CD4-positive, alpha-beta T cell treated with Interleukin-17A for 1 hour (primary cell): ENCODE measurements around the gene NDUFA12.
"Not testable (repeated sequence)": the region's sequence is repeated elsewhere in the genome, so short reads cannot be mapped to it uniquely, and the experiment has no call there.

Experiments
- DNase-seq: peaks from one replicate; pipeline ENCODE4 v3.0.0-alpha.2; 2020

NDUFA12 gene

DNA sequence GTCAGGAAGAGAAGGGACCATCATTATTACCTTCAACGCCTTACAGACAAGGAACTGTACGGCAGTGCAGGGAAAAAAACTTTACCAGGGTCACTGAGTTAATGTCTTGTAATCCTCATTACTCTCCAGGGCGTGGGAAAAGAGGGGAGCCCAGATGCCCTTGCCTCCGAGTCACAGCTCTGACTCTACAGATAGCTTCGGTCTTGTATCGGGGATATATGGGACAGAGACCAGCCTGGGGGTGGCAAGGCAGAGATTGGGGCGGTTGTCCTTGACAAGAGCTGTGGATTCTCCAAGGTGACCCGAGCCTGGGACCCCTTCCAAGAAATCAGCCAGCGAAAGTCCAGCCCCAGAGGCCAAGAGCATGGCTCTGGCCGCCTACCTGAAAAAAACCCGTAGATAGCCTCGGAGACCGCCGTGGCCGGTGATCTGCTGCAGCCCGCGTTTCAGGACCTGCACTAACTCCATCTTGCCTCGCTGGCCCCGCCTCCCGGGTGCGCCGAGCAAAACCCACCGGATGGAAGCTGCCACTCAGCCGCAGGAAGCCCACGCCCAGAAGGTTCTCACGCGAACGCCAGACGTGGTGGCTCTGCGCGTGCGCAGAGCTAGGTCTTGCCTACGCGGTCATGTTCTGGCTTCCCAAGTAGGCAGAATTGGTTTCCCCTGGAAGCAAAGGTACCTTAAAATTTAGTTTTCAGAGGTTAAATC, at the start of gene NDUFA12:
Gene NDUFA12 (minus strand): TSS at position 485 of the 708 bp plus-strand sequence. CDS start 17 bp downstream, at position 468.
- DNase-seq, result peak; percentile 95

DNA sequence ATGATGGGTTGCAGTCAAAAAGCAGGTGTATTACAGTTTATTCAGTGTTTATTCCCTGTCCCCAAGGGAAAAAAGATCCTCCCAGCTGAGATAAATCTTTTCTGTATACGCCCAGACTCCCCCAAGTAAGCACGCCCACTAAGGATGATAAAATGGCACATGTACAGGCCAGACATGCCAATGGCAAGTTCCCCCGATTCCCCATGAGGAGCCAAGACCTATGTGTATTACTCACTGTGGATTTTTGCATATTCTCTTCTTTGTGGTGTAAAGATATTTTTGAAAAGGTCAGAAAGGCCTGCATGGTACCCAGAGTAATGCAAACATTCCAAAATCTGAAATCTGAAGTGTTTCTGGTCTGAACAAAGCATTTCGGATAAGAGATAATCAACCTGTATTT, 47.7 kb upstream of the NDUFA12 start:
- no peak for DNase-seq

DNA sequence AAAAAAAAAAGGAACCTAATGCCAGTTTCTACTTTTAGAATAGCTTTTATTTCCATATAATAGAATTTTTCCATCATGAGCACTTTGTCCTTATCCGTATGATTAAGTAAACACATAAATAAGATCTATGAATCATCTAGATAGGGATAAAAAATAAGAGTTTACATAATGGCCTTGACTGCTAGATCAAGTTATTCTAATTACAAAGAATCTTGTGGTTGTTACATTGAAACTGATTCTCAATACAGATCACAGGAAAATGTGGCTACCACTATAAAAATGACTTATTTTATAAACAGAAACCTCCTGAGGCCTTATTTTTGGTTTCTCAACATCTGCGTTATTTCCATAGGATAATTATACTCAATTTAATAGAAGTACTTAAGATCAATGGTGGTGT, 34.4 kb upstream of the NDUFA12 start:
- DNase-seq, result no peak

DNA sequence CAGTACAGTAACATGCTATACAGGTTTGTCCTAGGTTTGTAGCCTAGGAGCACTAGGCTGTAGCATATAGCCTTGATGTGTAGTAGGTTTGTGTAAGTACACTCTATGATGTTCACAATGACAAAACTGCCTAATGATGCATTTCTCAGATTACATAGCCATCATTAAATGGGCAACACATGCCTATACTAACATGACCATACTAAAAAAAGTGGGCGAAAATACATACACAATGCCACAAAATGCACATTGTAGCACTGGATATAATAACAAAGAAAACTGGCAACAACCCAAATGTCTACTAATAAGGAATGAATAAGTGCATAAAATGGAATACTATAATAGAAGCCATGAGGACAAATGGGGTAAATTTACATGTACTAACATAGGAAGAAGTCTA, 31.3 kb upstream of the NDUFA12 start:
- no peak for DNase-seq

DNA sequence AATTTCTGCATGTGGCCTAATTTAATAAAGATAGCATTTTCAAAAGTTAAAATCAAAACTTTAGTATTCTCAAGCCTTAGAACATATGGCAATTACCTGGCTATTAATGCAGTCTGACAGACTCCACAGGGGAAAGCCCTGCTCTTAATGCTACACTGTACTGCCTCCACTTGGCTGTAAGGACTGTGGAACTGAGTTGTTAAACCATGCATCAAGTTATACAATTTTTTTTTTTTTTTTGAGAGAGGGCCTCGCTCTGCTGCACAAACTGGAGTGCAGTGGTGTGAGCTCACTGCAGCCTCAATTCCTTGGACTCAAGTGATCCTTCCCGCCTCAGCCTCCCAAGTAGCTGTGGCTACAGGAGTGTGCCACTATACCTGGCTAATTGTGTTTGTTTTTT, 19.0 kb upstream of the NDUFA12 start:
- DNase-seq, result no peak

DNA sequence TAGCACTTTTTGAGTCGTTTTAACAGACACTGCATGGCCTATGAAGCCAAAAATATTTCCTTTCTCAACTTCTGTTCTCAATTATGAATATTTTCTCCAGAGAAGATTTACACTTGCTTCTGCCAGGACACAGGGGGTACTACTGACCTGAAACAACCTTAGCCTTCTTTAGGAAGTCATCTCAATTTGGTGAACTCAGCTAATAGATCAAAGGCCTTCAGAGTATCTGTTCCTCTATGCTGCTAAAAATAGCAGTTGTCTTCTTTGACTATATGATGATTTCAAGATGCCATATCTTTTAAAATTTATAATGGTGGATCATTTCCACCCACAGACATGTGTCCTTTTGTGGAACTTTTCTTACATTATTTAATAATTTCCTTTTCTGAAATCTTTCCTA, 14.0 kb upstream of the NDUFA12 start:
- no peak for DNase-seq

DNA sequence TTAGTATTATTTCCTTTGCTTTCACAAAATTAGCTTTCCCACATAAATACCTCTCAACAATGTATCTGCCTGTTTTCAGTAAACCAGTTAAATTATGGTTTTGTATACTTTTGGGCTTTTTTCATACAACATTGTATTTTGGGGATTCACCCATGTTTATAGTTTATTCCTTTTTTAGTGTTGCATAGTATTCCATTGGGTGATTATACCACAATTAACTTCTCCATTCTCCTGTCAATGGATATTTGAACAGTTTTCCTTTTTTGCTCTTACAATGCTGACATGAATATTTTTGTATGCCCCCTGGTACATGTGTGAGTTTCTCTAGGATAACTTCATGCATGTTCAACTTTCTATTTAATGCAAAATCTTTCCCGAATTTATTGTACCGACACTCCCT, 12.6 kb upstream of the NDUFA12 start:
- no peak for DNase-seq

DNA sequence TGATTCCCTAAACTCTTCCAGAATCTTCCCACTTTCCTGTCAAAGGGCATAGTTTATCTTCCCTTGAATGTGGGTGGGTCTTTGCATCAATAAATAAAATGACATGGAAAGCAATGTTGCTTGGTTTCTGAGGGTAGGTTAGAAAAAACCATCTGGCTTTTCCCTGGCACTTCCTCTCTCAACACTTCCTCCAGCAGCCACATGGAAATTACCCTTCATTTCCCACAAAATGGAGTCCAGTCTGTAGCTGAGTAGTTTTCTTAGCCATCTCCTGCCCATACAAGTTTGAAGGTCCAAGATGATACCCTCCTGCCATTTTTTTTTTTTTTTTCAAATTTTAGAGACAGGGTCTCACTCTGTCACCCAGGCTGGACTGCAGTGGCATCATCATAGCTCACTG, 11.1 kb upstream of the NDUFA12 start:
- no peak for DNase-seq

DNA sequence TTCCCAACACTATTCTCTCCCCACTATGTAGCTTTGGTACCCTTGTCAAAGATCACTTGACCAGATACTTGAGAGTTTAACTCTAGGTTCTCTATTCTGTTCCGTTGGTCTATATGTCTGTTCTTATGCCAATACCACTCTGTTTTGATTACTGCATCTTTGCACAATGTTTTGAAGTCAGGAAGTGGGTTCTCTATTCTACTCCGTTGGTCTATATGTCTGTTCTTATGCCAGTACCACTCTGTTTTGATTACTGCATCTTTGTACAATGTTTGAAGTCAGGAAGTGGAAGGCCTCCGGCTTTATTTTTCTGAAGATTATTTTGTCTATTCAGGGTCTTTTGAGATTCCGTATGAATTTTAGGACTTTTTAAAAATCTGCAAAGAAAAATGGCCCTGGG, 2.7 kb upstream of the NDUFA12 start:
- DNase-seq, result peak; percentile 6

DNA sequence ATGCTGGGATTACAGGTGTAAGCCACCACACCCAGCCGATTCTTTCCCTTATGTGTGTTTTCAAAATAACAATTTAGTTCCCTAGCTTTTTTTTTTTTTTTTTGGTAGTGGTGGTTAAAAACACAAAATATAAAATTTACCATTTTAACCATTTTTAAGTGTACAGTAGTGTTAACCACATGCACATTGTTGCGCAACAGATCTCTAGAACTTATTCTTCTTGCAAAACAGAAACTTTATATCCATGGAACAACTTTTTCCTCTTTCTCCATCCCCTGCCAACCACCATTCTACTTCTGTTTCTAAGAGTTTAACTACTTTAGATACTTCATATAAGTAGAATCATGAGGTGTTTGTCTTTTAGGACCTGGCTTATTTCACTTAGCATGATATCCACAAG, 1.1 kb upstream of the NDUFA12 start:
- DNase-seq, result no peak

DNA sequence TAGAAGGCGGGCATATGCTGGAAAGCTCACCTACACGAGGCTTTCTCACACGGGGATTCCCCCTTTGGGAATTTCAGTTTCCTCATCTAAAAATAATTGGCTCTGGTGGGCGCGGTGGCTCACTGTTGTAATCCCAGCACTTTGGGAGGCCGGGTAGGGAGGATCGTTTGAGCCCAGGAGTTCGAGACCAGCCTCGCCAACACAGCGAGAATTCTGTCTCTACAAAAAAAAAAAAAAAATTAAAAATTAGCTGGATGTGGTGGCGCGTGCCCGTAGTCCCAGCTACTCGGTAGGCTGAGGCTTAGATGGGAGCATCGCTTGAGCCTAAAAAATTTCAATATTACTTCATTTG, 400 bp upstream of the NDUFA12 start:
- peak; percentile 5 for DNase-seq

DNA sequence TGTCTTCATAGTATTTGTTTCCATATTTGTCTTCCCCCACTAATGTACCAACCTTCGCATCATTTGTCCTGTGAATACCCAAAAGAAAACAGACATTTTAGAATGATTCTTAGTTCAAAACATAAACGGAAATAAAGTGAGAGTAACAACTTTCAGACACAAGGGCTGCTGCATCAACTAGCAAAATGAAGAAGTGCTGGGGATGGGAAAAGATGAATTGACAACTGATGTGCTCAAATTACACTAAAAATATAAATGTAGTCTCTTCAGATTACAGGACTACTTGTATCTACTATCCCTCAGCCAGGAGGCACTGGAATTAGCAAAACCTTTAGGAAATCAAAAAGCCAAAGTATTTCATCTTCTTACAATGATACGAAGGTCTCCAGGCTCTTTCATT, 743 bp downstream of the NDUFA12 start:
- peak; percentile 17 for DNase-seq

DNA sequence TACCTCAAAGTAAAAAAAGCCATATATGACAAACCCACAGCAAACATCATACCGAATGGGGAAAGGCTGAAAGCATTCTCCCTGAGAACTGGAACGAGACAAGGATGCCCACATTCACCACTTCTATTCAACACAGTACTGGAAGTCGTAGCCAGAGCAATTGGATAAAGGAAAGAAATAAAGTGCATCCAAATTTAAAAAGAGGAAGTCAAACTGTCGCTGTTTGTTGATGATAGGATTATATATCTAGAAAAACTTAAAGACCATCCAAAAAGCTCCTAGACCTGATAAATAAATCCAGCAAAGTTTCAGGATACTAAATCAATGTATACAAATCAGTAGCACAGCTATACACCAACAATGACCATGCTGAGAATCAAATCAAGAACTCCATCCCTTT, 5.2 kb downstream of the NDUFA12 start:
- DNase-seq, result no peak

DNA sequence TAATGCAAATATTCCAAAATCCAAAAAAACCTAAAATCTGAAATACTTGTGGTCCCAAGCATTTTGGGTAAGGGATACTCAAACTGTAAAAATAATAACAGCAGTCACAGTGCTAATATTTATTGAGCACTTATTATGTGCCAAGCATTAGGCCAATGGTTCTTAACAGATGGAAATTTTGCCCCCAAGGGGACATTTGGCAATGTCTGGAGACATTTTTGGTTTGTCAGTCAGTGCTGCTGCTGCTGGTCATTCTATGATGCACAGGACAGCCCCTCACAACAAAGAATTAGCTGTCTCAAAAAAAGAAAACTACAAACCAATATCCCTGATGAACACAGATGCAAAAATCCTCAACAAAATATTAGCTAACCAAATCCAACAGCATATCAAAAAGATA, 5.8 kb downstream of the NDUFA12 start:
- no peak for DNase-seq

DNA sequence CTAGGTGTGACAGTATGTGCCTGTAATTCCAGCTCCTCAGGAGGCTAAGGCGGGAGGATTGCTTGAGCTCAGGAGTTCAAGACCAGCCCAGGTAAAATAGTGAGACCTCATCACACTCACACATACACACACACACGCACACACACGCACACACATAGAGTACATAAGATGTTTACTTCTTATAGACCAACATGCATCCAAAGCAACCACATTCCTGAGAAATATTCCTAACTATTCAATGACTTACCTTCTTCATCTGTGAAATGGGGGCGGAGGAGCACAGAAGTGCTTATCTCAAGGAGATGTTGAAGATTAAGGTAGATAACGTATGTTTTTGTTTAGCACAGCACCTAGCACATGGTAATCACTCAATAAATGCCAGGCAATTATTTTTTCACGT, 6.4 kb downstream of the NDUFA12 start:
- no peak for DNase-seq

DNA sequence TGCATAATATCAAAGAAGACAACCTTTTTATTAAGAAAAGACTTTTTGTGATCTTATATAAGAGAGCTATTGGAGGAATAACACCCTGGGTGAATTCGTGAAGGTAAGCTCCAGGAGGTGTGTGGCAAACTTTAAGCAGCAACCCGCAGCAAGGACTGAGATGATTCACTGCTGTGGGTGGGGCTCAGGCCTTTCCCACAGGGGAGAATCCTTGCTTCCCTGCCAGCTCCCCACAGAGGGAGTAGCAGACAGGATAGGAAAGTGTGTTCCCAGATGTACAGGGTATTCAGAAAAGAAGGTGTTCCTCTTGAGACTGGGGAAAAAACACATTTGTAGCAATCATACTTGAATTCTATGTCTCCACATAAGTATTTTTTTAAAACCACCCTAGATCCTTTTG, 9.2 kb downstream of the NDUFA12 start:
- no peak for DNase-seq

DNA sequence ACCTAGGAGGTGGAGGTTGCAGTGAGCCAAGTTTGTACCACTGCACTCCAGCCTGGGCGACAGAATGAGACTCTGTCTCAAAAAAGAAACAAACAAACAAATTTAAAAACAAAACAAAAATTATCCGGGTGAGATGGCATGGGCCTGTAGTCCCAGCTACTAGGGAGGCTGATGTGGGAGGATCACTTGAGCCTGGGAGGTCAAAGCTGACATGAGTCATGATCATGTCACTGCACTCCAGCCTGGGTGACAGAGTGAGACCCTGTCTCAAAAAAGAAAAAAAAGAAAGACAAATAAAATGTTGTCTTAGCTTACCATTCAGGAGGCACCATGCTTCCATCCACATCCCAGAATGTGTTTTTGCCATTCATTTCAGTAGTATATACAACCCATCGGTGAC, 9.6 kb downstream of the NDUFA12 start:
- DNase-seq, result not testable (repeated sequence)

DNA sequence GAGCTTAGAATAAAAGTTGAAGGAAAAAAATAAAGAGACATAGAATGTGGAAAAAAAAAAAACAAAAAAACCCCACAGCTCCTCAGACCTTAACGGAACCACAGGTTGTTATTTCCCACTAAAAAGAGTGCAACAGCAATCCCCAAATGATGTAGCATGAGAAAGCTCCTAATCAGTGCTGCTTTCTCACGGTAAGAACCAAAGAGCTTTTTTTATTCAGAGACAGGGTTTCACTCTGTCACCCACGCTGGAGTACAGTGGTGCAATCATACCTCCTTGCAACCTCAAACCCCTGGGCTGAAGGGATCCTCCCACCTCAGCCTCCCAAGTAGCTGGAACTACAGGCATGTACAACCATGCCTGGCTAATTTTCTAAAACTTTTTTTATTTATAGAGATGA, 13.3 kb downstream of the NDUFA12 start:
- no peak for DNase-seq

DNA sequence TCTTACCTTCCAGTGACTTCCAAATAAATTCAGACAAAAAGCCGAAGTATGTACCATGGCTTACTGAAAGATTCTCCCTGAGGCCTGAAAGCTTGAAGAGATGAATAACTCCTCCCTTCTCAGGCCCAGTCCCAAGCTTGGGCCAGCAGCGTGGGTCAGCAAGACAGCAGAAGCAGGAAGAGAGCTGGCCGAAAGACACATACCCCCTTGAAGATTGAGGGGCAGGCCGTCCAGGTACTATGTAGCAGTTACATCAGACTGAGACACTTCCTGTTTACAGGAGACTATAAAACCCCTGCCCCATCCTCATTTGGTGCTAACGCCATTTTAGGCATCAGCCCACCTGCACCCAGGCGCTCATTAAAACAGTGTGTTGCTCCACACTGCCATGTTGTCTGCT, 15.0 kb downstream of the NDUFA12 start:
- DNase-seq, result peak; percentile 50

DNA sequence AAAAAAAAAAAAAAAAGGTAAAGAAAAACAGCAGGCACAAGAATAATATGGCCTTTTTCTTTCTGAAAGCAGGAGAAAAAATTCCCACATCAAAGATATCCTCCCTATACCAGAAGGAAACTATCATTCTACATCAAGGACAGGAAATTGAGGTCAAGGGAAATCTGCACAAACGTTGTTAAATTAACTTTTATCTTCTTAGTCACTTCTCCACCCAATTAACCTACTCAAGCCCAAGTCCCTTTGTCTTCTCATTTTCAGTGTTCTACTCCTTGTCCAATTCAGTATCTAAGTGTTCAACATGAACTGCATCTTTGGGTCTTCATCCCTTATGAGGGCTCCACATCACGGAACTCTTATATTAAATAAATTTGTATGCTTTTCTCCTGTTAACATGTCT, 15.7 kb downstream of the NDUFA12 start:
- DNase-seq, result peak; percentile 63

DNA sequence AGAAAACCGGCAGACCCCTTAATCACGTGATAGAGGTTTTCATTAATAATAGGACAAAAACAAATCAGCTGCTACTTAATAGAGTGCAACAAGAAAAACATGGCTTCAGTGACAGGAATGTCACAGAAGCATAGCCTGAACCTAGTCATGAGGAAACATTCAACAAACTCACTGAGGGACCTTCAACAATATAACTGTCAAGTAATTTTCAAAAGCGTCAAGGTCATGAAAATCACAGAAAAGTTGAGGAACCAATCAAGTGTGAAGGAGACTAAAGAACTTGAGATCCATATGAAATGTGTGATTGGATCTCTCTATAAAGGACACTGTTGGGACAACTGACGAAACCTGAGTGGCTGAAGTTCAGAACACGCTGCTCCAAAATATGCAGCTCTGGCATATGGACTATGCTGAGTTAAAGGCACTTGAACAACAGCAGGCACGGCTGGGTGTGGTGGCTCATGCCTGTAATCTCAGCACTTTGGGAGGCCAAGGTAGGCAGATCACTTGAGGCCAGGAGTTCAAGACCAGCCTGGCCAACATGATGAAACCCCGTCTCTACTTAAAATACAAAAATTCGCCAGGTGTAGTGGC, 16.3 kb downstream of the NDUFA12 start:
- DNase-seq, result no peak

DNA sequence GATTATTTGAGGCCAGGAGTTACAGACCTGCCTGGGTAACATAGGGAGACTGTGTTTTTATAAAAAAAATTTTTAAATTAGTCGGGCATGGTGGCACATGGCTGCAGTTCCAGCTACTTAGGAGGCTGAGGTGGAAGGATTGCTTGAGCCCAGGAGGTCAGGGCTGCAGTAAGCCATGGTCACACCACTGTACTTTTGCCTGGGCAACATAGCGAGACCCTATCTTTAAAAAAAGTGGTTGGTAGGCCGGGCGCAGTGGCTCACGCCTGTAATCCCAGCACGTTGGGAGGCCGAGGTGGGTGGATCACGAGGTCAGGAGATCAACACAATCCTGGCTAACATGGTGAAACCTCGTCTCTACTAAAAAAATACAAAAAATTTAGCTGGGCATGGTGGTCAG, 18.4 kb downstream of the NDUFA12 start:
- DNase-seq, result not testable (repeated sequence)

DNA sequence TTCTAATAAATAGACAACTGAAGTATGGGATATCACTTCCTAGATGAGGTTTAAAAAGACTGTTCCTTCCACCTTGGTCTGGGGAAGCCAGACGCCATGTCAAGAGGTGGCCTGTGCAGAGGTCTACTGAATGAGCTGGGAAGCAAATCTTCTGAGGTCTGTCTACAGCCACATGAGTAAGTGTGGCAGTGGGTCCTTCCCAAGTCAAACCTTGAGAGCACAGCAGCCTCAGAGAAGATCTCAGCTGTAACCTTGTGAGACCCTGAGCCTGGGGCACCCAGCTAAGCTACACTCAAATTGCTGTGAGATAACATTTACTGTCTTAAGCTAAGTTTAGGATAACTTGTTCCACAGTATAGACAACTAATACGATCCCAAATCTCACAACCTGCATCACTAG, 20.2 kb downstream of the NDUFA12 start:
- no peak for DNase-seq

DNA sequence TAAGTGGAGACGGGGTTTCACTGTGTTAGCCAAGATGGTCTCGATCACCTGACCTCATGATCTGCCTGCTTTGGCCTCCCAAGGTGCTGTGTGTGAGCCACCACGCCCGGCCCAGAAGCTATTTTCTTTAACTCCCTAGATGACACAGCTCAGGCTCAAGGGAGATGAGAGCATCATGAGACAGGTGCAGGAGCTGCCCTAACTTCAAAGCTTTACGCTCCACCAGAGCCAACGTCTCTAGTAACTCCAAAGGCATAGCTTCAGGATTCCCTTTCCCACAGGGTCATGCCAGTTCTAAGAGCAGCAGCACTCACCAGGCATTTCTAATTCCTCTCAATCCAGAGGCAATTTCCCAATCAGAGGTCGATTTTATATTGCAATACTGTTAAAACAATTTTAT, 21.0 kb downstream of the NDUFA12 start:
- no peak for DNase-seq

DNA sequence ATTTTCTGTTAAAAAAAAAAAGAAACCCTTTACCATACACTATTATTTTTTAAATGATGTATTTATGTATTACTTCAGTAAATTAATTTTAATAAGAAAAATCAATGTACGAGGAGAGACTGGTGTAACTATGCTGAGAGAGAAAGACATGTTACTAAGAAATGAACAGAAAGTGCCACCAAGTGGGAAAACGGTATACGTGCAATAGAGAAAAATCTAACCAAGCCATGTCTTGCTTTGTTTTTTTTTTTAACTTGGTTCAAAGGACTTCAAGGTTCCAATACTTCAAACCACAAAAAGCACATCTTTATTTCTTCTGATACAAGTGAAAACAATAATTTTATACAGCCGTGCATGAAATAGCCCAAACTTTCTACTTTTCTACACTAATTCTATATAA, 22.9 kb downstream of the NDUFA12 start:
- DNase-seq, result peak; percentile 37
